B cell (primary cell): Measurements from ENCODE around the gene NLRP10.

ENCODE experiments used
- EZH2 ChIP-seq: IDR thresholded peaks from 2 replicates; pipeline ENCODE4 v1.6.1; 2012; ENCODE audit warnings: borderline replicate concordance, low read depth, mild to moderate bottlenecking, moderate library complexity, low read length; ENCODE audit not compliant: insufficient read depth, poor library complexity, severe bottlenecking
- TF ChIP-seq, protein P1 (sequence below): fragments of 200-600 bp; IDR thresholded peaks from one replicate; pipeline ENCODE4 v1.8.0; 2022; ENCODE audit warnings: antibody characterized with exemption, mild to moderate bottlenecking

DNA sequence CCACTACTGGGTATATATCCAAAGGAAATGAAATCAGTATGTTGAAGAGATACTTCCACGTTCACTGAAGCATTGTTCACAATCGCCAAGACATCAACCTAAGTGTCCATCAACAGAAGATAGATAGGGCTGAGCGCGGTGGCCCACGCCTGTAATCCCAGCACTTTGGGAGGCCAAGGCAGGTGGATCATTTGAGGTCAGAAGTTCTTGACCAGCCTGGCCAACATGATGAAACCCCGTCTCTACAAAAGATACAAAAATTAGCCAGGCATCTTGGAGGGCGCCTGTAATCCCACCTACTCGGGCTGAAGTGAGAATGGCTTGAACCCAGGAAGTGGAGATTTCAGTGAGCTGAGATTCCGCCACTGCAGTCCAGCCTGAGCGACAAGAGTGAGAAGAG lies 34.5 kb upstream of the NLRP10 start:
- TF ChIP-seq, protein P1, sequence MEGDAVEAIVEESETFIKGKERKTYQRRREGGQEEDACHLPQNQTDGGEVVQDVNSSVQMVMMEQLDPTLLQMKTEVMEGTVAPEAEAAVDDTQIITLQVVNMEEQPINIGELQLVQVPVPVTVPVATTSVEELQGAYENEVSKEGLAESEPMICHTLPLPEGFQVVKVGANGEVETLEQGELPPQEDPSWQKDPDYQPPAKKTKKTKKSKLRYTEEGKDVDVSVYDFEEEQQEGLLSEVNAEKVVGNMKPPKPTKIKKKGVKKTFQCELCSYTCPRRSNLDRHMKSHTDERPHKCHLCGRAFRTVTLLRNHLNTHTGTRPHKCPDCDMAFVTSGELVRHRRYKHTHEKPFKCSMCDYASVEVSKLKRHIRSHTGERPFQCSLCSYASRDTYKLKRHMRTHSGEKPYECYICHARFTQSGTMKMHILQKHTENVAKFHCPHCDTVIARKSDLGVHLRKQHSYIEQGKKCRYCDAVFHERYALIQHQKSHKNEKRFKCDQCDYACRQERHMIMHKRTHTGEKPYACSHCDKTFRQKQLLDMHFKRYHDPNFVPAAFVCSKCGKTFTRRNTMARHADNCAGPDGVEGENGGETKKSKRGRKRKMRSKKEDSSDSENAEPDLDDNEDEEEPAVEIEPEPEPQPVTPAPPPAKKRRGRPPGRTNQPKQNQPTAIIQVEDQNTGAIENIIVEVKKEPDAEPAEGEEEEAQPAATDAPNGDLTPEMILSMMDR: no peak
- no peak for TF ChIP-seq EZH2
